ENCODE measurements around the gene KCP.

Gene KCP

GRCh38 chr7:128856001-128856718 lies 54.3 kb downstream of the KCP start:
- no peak overlapping the region for H3K9ac ChIP-seq (ENCODE audit: low read length in 5 of 5)
- peaks cover 0 to 26% (median 15%) of the 10 kb centered on the region in 5 donors for H3K36me3 ChIP-seq (ENCODE audit: control insufficient read depth in 5 of 5, insufficient read depth in 5 of 5, low read length in 5 of 5)
- H3K27ac ChIP-seq (ENCODE audit: low read depth, low read length) = no peak overlapping the region
- H3K27me3 ChIP-seq (ENCODE audit: control insufficient read depth in 5 of 5, insufficient read depth in 4 of 5, low read length in 5 of 5) = no peaks in the 10 kb centered on the region
- no peaks in the 10 kb centered on the region for H3K9me3 ChIP-seq (ENCODE audit: control insufficient read depth in 5 of 5, low read length in 5 of 5)
- peaks cover 10 to 29% (median 26%) of the 10 kb centered on the region in 5 donors for H3K4me1 ChIP-seq (ENCODE audit: control insufficient read depth in 5 of 5, insufficient read depth in 5 of 5, low read length in 5 of 5)
- H3K4me3 ChIP-seq (ENCODE audit: low read depth in 1 of 5, low read length in 5 of 5) = no peak overlapping the region

GRCh38 chr7:128855559-128855958 lies 55.0 kb downstream of the KCP start:
- Histone ChIP-seq H3K4me1 (ENCODE audit: control insufficient read depth in 5 of 5, insufficient read depth in 5 of 5, low read length in 5 of 5) (peaks cover 10 to 23% (median 23%) of the 10 kb centered on the region in 5 donors), H3K36me3 (ENCODE audit: control insufficient read depth in 5 of 5, insufficient read depth in 5 of 5, low read length in 5 of 5) (peaks cover 0 to 28% (median 16%) of the 10 kb centered on the region in 5 donors), H3K27ac (ENCODE audit: low read depth, low read length) (no peak overlapping the region)

DNA sequence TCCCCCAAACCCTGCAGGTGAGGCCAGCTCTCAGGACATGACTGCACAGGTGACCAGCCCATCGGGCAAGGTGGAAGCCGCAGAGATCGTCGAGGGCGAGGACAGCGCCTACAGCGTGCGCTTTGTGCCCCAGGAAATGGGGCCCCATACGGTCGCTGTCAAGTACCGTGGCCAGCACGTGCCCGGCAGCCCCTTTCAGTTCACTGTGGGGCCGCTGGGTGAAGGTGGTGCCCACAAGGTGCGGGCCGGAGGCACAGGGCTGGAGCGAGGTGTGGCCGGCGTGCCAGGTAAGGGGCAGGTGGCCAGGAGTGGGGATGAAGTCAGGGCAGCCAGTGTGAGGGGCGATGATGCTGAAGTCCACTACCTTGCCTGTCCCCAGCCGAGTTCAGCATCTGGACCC lies 56.1 kb downstream of the KCP start:
- no peaks in the 10 kb centered on the region for H3K27me3 ChIP-seq (ENCODE audit: control insufficient read depth in 5 of 5, insufficient read depth in 4 of 5, low read length in 5 of 5)
- H3K36me3 ChIP-seq (ENCODE audit: control insufficient read depth in 5 of 5, insufficient read depth in 5 of 5, low read length in 5 of 5) = peaks cover 0 to 33% (median 19%) of the 10 kb centered on the region in 5 donors
- H3K9ac ChIP-seq (ENCODE audit: low read length in 5 of 5) = no peak overlapping the region
- H3K4me1 ChIP-seq (ENCODE audit: control insufficient read depth in 5 of 5, insufficient read depth in 5 of 5, low read length in 5 of 5) = peaks cover 1 to 11% (median 11%) of the 10 kb centered on the region in 5 donors
- H3K9me3 ChIP-seq (ENCODE audit: control insufficient read depth in 5 of 5, low read length in 5 of 5) = no peaks in the 10 kb centered on the region
- no peak overlapping the region for H3K4me3 ChIP-seq (ENCODE audit: low read depth in 1 of 5, low read length in 5 of 5)
- H3K27ac ChIP-seq (ENCODE audit: low read depth, low read length) = no peak overlapping the region

More at GRCh38 chr7:128855559-128855958, 55.0 kb downstream of the KCP start:
- Histone ChIP-seq H3K27me3 (ENCODE audit: control insufficient read depth in 5 of 5, insufficient read depth in 4 of 5, low read length in 5 of 5) (no peaks in the 10 kb centered on the region), H3K9me3 (ENCODE audit: control insufficient read depth in 5 of 5, low read length in 5 of 5) (no peaks in the 10 kb centered on the region), H3K4me3 (ENCODE audit: low read depth in 1 of 5, low read length in 5 of 5) (no peak overlapping the region), H3K9ac (ENCODE audit: low read length in 5 of 5) (no peak overlapping the region)

- Histone ChIP-seq H3K4me3 (ENCODE audit: low read depth in 1 of 5, low read length in 5 of 5) (no peak overlapping the region), H3K9me3 (ENCODE audit: control insufficient read depth in 5 of 5, low read length in 5 of 5) (no peaks in the 10 kb centered on the region), H3K27ac (ENCODE audit: low read depth, low read length) (no peak overlapping the region), H3K27me3 (ENCODE audit: control insufficient read depth in 5 of 5, insufficient read depth in 4 of 5, low read length in 5 of 5) (no peaks in the 10 kb centered on the region), H3K9ac (ENCODE audit: low read length in 5 of 5) (no peak overlapping the region), H3K4me1 (ENCODE audit: control insufficient read depth in 5 of 5, insufficient read depth in 5 of 5, low read length in 5 of 5) (peaks cover 0 to 5% (median 5%) of the 10 kb centered on the region in 5 donors), H3K36me3 (ENCODE audit: control insufficient read depth in 5 of 5, insufficient read depth in 5 of 5, low read length in 5 of 5) (peaks cover 0 to 33% (median 21%) of the 10 kb centered on the region in 5 donors)
Measured at GRCh38 chr7:128853799-128854198, 56.7 kb downstream of the KCP start.

- Histone ChIP-seq H3K9ac (ENCODE audit: low read length in 5 of 5) (no peak overlapping the region), H3K27ac (ENCODE audit: low read depth, low read length) (no peak overlapping the region), H3K4me3 (ENCODE audit: low read depth in 1 of 5, low read length in 5 of 5) (no peak overlapping the region), H3K36me3 (ENCODE audit: control insufficient read depth in 5 of 5, insufficient read depth in 5 of 5, low read length in 5 of 5) (peaks cover 0 to 37% (median 21%) of the 10 kb centered on the region in 5 donors), H3K27me3 (ENCODE audit: control insufficient read depth in 5 of 5, insufficient read depth in 4 of 5, low read length in 5 of 5) (no peaks in the 10 kb centered on the region), H3K9me3 (ENCODE audit: control insufficient read depth in 5 of 5, low read length in 5 of 5) (no peaks in the 10 kb centered on the region), H3K4me1 (ENCODE audit: control insufficient read depth in 5 of 5, insufficient read depth in 5 of 5, low read length in 5 of 5) (no peaks in the 10 kb centered on the region)
Measured at GRCh38 chr7:128852537-128853254, 57.8 kb downstream of the KCP start.

- Histone ChIP-seq H3K36me3 (ENCODE audit: control insufficient read depth in 5 of 5, insufficient read depth in 5 of 5, low read length in 5 of 5) (peaks cover 0 to 35% (median 18%) of the 10 kb centered on the region in 5 donors), H3K27ac (ENCODE audit: low read depth, low read length) (no peak overlapping the region)
Measured at GRCh38 chr7:128849804-128850490, 60.6 kb downstream of the KCP start.

GRCh38 chr7:128849156-128849515 lies 61.4 kb downstream of the KCP start:
- Histone ChIP-seq H3K4me1 (ENCODE audit: control insufficient read depth in 5 of 5, insufficient read depth in 5 of 5, low read length in 5 of 5) (no peaks in the 10 kb centered on the region), H3K36me3 (ENCODE audit: control insufficient read depth in 5 of 5, insufficient read depth in 5 of 5, low read length in 5 of 5) (peaks cover 0 to 35% (median 15%) of the 10 kb centered on the region in 5 donors), H3K27me3 (ENCODE audit: control insufficient read depth in 5 of 5, insufficient read depth in 4 of 5, low read length in 5 of 5) (no peaks in the 10 kb centered on the region), H3K4me3 (ENCODE audit: low read depth in 1 of 5, low read length in 5 of 5) (no peak overlapping the region), H3K27ac (ENCODE audit: low read depth, low read length) (no peak overlapping the region), H3K9ac (ENCODE audit: low read length in 5 of 5) (no peak overlapping the region), H3K9me3 (ENCODE audit: control insufficient read depth in 5 of 5, low read length in 5 of 5) (no peaks in the 10 kb centered on the region)

More at GRCh38 chr7:128849804-128850490, 60.6 kb downstream of the KCP start:
- H3K27me3 ChIP-seq (ENCODE audit: control insufficient read depth in 5 of 5, insufficient read depth in 4 of 5, low read length in 5 of 5) = no peaks in the 10 kb centered on the region
- no peak overlapping the region for H3K4me3 ChIP-seq (ENCODE audit: low read depth in 1 of 5, low read length in 5 of 5)
- no peak overlapping the region for H3K9ac ChIP-seq (ENCODE audit: low read length in 5 of 5)
- H3K4me1 ChIP-seq (ENCODE audit: control insufficient read depth in 5 of 5, insufficient read depth in 5 of 5, low read length in 5 of 5) = no peaks in the 10 kb centered on the region
- H3K9me3 ChIP-seq (ENCODE audit: control insufficient read depth in 5 of 5, low read length in 5 of 5) = no peaks in the 10 kb centered on the region

DNA sequence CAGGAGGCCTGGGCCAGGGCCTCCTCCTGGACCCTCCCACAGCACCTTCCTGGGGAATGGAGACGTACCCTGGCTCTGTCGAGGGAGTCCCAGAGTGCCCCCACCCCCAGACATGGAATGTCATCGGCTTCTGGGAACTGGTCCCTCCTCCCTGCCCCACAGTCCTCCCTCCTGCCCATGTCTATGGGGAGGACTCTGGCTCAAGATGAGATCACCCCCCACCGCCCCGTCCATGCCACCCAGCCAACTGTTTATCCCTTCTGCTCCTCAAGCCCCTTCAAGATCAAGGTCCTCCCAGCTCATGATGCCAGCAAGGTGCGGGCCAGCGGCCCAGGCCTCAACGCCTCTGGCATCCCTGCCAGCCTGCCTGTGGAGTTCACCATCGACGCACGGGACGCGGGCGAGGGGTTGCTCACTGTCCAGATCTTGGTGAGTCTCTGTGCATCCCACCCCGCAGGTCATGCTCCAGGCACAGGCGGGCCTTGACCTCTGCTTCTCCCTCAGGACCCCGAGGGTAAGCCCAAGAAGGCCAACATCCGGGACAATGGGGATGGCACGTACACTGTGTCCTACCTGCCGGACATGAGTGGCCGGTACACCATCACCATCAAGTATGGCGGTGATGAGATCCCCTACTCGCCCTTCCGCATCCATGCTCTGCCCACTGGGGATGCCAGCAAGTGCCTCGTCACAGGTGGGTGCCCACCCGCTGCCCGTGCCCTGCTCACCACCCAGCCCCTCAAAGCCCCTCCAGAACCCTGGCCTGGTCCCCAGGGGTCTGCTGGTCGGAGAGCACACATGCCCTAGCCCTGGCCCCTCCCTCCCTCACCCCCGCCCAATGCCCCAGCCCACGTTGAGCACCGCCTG lies 62.0 kb downstream of the KCP start:
- H3K36me3 ChIP-seq (ENCODE audit: control insufficient read depth in 5 of 5, insufficient read depth in 5 of 5, low read length in 5 of 5) = peaks cover 0 to 33% (median 16%) of the 10 kb centered on the region in 5 donors
- no peak overlapping the region for H3K9ac ChIP-seq (ENCODE audit: low read length in 5 of 5)
- no peaks in the 10 kb centered on the region for H3K9me3 ChIP-seq (ENCODE audit: control insufficient read depth in 5 of 5, low read length in 5 of 5)
- H3K27me3 ChIP-seq (ENCODE audit: control insufficient read depth in 5 of 5, insufficient read depth in 4 of 5, low read length in 5 of 5) = no peaks in the 10 kb centered on the region
- no peak overlapping the region for H3K4me3 ChIP-seq (ENCODE audit: low read depth in 1 of 5, low read length in 5 of 5)
- no peak overlapping the region for H3K27ac ChIP-seq (ENCODE audit: low read depth, low read length)
- no peaks in the 10 kb centered on the region for H3K4me1 ChIP-seq (ENCODE audit: control insufficient read depth in 5 of 5, insufficient read depth in 5 of 5, low read length in 5 of 5)

DNA sequence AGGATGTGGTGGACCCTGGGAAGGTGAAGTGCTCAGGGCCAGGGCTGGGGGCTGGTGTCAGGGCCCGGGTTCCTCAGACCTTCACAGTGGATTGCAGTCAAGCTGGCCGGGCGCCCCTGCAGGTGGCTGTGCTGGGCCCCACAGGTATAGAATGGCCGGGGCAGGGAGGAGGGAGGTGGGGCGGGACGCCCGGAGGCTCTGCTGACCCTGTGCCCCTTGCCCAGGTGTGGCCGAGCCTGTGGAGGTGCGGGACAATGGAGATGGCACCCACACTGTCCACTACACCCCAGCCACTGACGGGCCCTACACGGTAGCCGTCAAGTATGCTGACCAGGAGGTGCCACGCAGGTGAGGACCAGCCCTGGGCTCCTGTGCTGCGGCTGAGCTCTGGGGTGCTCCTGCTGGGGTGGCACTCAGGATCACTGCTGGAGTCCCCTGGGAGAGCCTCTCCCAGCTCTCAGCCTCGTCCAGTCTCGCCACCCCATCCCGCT lies 62.7 kb downstream of the KCP start:
- H3K27ac ChIP-seq (ENCODE audit: low read depth, low read length) = no peak overlapping the region

More for the DNA sequence above, 62.7 kb downstream of the KCP start:
- peaks cover 0 to 35% (median 18%) of the 10 kb centered on the region in 5 donors for H3K36me3 ChIP-seq (ENCODE audit: control insufficient read depth in 5 of 5, insufficient read depth in 5 of 5, low read length in 5 of 5)
- no peak overlapping the region for H3K9ac ChIP-seq (ENCODE audit: low read length in 5 of 5)
- H3K4me1 ChIP-seq (ENCODE audit: control insufficient read depth in 5 of 5, insufficient read depth in 5 of 5, low read length in 5 of 5) = no peaks in the 10 kb centered on the region
- H3K4me3 ChIP-seq (ENCODE audit: low read depth in 1 of 5, low read length in 5 of 5) = no peak overlapping the region
- H3K27me3 ChIP-seq (ENCODE audit: control insufficient read depth in 5 of 5, insufficient read depth in 4 of 5, low read length in 5 of 5) = no peaks in the 10 kb centered on the region
- no peaks in the 10 kb centered on the region for H3K9me3 ChIP-seq (ENCODE audit: control insufficient read depth in 5 of 5, low read length in 5 of 5)

Data from subcutaneous abdominal adipose tissue (tissue), 5 donors.